Stimulated activated CD4-positive, alpha-beta T cell treated with anti-CD3 and anti-CD28 coated beads, Interleukin-2, amount 100 ng/mL, for 4 hours (primary cell): ENCODE data around the gene CRIP1.

ENCODE experiments used
- DNase-seq: peaks from one replicate; pipeline ENCODE4 v3.0.0-alpha.2; 2020; ENCODE audit warnings: low read depth

The CRIP1 gene

DNA sequence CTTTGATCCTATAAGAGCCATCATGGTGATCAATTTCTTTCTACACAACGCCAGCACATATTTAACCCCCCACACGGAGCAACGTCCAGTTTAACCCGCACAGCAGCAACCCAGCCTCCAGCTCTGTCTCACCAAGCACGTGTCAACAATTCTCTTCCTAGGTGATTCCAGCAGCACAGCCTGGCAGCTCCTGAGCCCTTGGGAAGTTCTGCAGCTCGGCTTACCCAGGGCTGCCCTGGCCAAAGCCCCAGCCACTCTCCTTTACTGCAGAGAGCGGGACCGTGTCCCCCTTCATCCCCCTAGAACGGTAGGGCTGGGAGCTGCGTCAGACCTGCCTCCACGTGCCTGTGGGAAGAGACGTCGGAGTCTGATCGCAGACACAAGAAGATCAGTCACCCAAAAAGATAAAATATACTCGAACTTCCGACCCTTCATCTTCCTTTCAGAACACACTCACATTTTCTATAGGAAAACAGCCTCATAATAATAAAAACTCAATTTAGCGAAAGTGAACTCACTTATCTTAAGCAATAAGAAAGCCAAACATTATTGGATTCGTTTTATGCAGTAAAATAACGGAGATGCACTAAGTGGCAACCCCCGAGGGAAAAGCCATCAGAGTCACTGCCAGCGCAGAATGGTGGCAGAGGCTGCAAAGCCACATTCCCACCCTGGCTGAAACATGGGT lies 47.3 kb downstream of the CRIP1 start:
- no peak for DNase-seq

DNA sequence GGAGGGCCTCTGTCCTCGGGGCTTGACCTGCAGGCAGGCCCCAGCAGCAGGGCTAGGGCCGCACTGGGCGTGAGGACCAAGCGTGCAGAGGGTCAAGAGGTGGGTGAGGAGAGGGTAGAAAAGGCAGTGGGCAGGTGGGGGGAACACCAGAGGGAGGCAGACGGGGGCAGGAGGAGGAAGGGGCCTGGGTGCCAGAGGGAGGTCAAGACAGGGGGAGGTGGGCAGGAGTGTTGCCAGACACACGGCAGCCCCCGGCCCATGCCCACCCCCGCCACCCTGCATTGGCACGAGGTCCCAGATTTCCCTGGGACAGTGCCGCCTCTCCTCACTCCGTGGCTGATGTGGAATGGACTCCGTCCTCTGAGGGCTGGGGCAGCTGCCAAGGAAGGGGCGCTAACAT lies 47.9 kb downstream of the CRIP1 start:
- DNase-seq: no peak

DNA sequence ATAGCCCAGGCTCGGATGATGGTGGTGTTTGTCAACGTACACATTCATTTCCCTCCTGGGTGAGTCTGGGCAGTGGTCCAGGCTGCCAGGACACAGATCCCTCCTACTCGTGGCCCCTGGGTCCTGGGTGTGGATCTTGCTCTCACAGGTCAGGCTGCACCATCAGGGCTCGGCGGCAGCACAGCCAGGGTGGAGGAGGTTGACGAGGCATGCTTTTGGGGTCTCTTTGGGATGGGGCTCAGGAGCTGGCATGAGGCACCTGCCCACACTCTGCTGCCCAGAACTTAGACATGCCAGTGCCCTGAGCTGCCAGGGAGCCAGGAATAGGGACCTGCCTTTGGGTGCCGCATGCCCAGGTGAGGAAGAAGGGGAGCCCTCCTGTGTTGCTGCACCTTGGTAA lies 49.4 kb downstream of the CRIP1 start:
- no peak for DNase-seq

DNA sequence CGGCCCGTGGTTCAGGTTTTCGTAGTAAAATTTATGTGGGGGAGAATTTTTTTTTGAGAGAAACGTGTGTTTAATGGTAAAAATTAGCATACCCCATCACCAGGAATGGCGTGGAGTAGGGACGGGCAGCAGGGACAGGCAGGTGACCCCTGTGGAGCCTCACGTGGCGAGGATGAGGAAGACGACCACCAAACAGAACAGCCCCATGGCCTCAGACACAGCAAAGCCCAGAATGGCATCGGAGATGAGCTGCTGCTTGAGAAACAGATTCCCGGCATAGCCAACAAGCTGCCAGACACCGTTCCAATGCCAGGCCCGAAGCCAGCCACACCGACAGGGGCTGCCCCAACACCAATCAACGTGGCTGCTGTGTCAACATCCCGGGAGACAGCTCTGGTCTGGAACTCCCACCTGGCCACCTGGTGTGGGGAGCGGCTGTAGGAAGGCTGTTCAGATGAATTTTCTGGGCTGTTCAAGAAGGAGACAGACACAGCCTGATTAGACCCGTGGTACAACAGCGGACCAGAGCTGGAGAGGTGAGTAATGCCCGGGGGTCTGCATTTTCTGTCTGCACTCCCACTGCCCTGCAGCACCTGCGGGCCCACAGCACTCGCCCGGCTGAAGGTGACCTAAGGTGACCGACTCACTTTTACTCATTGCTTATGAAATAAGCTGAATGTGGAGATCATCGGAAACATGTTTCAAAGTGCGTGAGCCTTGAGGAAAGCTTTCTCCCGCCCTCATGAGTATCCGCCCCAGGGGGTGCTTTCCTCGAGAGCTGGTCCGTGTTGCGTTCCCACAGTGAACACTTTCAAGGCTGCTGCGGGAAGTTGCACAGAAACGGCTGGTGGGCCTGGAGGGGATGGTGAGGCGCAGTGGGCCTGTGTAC lies 50.2 kb downstream of the CRIP1 start:
- no peak for DNase-seq

DNA sequence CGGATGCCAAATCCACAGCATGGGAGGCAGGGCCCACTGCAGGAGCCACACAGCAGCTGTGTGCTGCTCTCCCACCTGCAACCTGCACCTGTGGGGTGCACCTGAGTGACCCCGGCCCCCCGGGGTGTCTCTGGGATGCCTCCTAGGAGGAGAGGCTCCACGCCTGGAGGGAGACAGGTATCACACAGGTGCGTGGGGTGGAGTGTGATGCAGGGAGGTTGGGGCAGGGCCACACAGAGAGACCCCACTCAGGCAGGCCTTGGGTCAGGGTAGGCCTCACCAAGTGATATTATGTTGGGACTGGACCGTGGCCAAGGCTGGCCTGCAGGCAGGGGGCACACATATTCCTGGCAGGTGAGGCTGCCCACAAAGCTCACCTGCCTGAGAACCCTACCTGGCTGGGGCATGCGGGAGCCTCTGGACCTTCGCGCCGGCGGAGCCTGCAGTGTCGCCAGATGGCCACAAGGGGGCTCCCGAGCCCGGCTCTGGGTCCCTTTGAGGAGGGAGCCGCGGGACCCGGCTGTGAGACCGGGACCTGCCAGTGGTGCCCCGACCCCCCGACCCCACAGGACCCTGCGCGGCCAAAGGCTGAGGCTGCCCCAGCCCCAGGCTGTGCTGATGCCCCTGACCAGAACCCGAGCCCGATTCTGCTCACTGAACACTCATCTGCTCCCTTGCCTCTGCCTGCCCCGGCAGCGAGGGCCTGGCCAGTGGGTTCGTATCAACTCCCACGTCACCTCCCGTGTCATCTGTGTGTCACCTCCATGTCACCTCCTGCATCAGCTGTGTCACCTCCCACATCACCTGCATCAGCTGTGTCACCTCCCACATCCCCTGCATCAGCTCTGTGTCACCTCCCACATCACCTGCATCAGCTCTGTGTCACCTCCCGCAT lies 51.1 kb downstream of the CRIP1 start:
- peak; percentile 52 for DNase-seq
